Mucosa of descending colon (tissue), 3 donors: ENCODE results near the gene ZNF821. TPM values are rescaled to one million over a fixed set of nuclear protein-coding genes. Genes with fewer than 3 reads are reported as not detected.
"Not testable (repeated sequence)": the region's sequence is repeated elsewhere in the genome, so short reads cannot be mapped to it uniquely, and the experiment has no call there.

Experiments
- ATAC-seq: fragments of 200-7000 bp; cut with Tn5 transposase; one replicate; pipeline ENCODE4 v1.9.1; 2020; ENCODE audit warnings: mild to moderate bottlenecking, moderate library complexity
- DNase-seq, 3 donors: peaks; one replicate each; pipeline ENCODE4 v3.0.0-alpha.2; 2020
- H3K36me3 ChIP-seq: fragments of 200-600 bp; one replicate; pipeline ENCODE4 v1.8.0; 2021; ENCODE audit warnings: low read depth, mild to moderate bottlenecking
- H3K4me1 ChIP-seq: fragments of 200-600 bp; one replicate; pipeline ENCODE4 v1.8.0; 2021; ENCODE audit warnings: low read depth, mild to moderate bottlenecking
- H3K4me3 ChIP-seq: fragments of 200-600 bp; one replicate; pipeline ENCODE4 v1.8.0; 2021; ENCODE audit warnings: mild to moderate bottlenecking
- H3K9me3 ChIP-seq: fragments of 200-600 bp; one replicate; pipeline ENCODE4 v1.8.0; 2021; ENCODE audit warnings: mild to moderate bottlenecking
- intact Hi-C, 2 donors: fragments of 100-400 bp; cut with DNase I in 1 of 2; cut with micrococcal nuclease in 1 of 2; formaldehyde crosslinking; loops; one replicate each; pipeline versions ENCODE4 v1.11.0 to v1.11.1; 2022; cut with DNase I, micrococcal nuclease
- total RNA-seq, 3 donors: library from RNA; stranded (reverse); fragmentation: NEBNext Ultra II Directional in 2 of 3; extraction: Animal tissue kit (Norgen Biotek cat#: 25700) in 2 of 3; gene quantifications; one replicate each; pipeline versions ENCODE4 v1.2.1 to v1.2.4, GENCODE V29; 2021 to 2023
- TF ChIP-seq, protein P1 (sequence below): fragments of 200-600 bp; IDR thresholded peaks from one replicate; pipeline ENCODE4 v1.8.0; 2022; ENCODE audit warnings: antibody characterized with exemption, mild to moderate bottlenecking
- donor health status: DM: no; HTN: no; CAD: no; lungs with moderate emphysema.
- donor health status: DM: no; HTN: no; CAD: no.
- donor health status: DM: no; HTN: yes; CAD: no.

The ZNF821 gene
- total RNA-seq, 3 donors from 2014 or later, result 10.2 to 13.7 (median 12.7) TPM

DNA sequence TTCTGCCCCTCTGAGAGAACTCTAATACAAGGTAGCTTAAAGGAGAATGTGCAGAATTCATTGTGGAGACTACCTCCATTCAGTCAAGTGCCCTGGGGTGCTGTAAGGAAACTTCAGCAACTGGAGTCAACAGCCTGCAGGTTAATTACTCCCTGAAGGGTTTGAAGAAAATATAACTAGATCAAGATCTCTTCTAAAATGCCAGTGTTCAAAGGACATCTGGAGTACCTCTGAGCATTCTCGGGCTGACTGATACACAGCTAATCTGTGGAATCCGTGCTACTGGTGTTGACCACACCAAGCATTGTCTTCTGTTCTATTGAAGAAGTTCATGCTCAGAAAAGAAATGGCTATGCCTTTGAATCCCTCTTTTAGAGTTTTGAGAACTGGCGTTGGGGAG lies 49.7 kb downstream of the ZNF821 start:
- no peak for ATAC-seq

DNA sequence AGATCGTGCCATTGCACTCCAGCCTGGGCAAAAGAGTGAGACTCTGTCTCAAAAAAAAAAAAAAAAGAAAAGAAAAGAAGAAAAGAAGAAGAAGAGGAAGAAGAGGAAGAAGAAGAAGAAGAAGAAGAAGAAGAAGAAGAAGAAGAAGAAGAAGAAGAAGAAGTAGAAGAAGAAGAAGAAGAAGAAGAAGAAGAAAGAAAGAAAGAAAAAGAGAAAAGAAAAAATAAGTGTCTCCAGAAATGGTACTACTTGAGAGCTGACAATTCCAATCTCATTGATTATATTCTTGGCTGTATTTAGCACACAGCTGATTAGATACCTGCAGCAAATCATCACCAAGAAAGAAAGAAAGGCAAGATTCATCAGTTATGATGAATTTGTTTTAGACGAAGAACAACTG lies 51.9 kb downstream of the ZNF821 start:
- DNase-seq, H3K4me1 ChIP-seq, H3K9me3 ChIP-seq, H3K4me3 ChIP-seq, ATAC-seq, H3K36me3 ChIP-seq, intact Hi-C loops: not testable (repeated sequence)

More for the DNA sequence above, 49.7 kb downstream of the ZNF821 start:
- TF ChIP-seq, protein P1, sequence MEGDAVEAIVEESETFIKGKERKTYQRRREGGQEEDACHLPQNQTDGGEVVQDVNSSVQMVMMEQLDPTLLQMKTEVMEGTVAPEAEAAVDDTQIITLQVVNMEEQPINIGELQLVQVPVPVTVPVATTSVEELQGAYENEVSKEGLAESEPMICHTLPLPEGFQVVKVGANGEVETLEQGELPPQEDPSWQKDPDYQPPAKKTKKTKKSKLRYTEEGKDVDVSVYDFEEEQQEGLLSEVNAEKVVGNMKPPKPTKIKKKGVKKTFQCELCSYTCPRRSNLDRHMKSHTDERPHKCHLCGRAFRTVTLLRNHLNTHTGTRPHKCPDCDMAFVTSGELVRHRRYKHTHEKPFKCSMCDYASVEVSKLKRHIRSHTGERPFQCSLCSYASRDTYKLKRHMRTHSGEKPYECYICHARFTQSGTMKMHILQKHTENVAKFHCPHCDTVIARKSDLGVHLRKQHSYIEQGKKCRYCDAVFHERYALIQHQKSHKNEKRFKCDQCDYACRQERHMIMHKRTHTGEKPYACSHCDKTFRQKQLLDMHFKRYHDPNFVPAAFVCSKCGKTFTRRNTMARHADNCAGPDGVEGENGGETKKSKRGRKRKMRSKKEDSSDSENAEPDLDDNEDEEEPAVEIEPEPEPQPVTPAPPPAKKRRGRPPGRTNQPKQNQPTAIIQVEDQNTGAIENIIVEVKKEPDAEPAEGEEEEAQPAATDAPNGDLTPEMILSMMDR, result no peak
- Histone ChIP-seq H3K4me3 (no peak overlapping the region), H3K9me3 (no peaks in the 10 kb centered on the region), H3K4me1 (no peaks in the 10 kb centered on the region), H3K36me3 (no peaks in the 10 kb centered on the region)
- intact Hi-C loops, result no loop called here
- no peak for DNase-seq

DNA sequence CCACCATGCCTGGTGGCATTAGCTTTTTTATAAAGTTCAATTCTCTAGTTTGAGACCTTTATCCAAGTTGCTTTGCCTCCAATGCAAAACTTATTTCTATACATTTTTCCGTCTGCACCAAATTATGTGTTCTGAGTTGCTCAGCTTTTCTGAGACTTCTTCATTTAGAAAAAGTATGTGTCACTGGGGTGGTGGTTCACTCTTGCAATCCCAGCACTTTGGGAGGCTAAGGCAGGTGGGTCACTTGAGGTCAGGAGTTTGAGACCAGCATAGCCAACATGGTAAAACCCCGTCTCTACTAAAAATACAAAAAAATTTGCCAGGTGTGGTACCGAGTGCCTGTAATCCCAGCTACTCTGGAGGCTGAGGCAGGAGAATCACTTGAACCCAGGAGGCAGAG lies 52.3 kb downstream of the ZNF821 start:
- DNase-seq, H3K4me1 ChIP-seq, intact Hi-C loops, H3K4me3 ChIP-seq, H3K36me3 ChIP-seq, ATAC-seq, H3K9me3 ChIP-seq: not testable (repeated sequence)

DNA sequence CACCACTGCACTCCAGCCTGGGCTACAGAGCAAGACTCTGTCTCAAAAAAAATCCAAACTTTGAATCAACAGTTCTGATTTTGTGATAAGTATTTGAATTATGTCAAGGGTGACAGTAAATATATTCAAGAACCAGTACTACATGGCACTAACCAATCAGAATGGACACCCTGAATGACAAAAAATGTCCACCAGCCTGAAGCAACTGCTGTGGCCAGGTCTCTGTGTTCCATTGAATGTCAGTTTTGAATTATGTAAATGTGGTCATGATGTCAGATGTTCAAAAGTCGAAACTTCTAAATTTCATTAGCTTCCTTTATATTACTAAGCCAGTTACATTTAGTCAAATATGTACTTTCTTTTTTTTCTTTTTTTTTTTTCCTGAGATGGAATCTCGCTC lies 53.6 kb downstream of the ZNF821 start:
- Histone ChIP-seq H3K4me3 (no peak overlapping the region), H3K36me3 (no peaks in the 10 kb centered on the region), H3K4me1 (no peaks in the 10 kb centered on the region), H3K9me3 (no peaks in the 10 kb centered on the region)
- no peak for ATAC-seq
- intact Hi-C loops, result no loop called here
- no peak for DNase-seq
- TF ChIP-seq, protein P1, result no peak

DNA sequence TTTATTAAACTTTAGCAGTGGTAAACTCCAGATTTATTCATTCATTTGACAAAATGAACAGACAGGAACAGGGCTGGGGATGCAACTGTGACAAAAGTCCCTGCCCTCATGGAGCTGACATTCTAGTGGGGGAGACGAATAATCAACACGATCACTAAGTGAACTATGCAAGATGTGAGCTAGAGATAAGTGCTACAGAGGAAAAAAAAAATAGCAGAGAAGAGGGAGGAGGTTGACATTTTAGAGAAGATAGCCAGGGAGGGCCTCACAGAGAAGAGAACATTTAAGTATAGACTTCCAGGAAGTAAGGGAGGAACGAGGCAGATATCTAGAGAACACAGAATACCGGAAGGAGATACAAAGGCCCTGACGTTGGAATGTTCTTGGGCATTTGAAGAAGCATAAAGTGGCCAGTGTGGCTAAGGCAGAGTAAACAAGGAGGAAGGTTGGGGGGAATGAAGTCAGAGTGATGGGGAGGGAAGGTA lies 57.4 kb downstream of the ZNF821 start:
- TF ChIP-seq, protein P1, result no peak
- Histone ChIP-seq H3K9me3 (no peaks in the 10 kb centered on the region), H3K4me3 (no peak overlapping the region), H3K4me1 (no peaks in the 10 kb centered on the region), H3K36me3 (no peaks in the 10 kb centered on the region)
- ATAC-seq, result no peak
- no peak for DNase-seq
- intact Hi-C loops, result no loop called here

DNA sequence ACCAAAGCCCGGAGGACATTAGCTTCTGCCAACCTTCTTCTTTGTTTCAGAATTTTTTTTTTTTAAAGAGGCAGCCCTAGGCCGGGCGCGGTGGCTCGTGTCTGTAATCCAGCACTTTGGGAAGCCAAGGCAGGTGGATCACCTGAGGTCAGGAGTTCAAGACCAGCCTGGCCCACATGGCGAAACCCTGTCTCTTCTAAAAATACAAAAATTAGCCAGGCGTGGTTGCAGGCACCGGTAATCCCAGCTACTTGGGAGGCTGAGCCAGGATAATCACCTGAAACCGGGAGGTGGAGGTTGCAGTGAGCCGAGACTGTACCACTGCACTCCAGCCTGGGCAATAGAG lies 66.9 kb downstream of the ZNF821 start:
- H3K36me3 ChIP-seq, ATAC-seq: not testable (repeated sequence)

DNA sequence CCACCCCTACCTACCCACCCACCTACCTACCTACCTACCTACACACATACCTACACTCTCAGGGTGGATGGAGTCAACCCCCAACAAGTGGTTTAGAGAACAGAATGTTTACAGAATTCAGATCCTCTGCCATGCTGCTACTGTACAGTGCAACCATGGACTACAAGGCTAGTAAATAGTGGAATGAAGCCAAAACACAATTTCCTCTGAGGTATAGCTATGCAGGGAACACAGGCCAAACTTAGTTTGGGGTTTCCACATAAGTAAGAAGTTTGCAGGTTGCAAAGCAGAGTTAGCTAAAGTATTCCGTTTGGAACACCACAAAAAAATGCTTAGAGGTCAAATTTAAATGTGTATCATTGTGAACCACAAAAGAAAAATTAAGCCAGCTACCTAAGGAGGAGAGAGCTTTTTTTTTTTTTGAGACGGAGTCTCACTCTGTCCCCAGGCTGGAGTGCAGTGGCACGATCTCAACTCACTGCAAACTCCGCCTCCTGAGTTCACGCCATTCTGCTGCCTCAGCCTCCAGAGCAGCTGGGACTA lies 72.7 kb downstream of the ZNF821 start:
- H3K4me3 ChIP-seq, result no peak overlapping the region
- DNase-seq (no peak), ATAC-seq (no peak)
- TF ChIP-seq, protein P1, result no peak
- no peaks in the 10 kb centered on the region for H3K9me3 ChIP-seq
- peaks cover 9% of the 10 kb centered on the region for H3K4me1 ChIP-seq
- no peaks in the 10 kb centered on the region for H3K36me3 ChIP-seq
- intact Hi-C loops, result no loop called here

More for the DNA sequence above, 66.9 kb downstream of the ZNF821 start:
- H3K4me1 ChIP-seq, DNase-seq, intact Hi-C loops, H3K9me3 ChIP-seq, H3K4me3 ChIP-seq: not testable (repeated sequence)

DNA sequence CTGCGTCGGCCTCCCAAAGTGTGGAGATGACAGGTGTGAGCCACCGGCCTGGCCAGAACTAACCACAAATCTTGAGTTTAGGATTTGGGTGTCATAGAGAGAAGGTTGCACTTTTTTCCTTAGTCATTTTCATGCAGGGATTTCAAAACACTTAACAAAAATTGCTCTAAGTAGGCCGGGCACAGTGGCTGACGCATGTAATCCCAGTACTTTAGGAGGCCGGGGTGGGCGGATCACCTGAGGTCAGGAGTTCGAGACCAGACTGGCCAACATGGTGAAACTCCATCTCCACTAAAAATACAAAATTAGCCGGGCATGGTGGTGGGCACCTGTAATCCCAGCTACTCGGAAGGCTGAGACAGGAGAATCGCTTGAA lies 73.8 kb downstream of the ZNF821 start:
- H3K9me3 ChIP-seq, H3K36me3 ChIP-seq, ATAC-seq, DNase-seq, intact Hi-C loops, H3K4me3 ChIP-seq: not testable (repeated sequence)
- H3K4me1 ChIP-seq, result peaks cover 14% of the 10 kb centered on the region
